GM21825 (cell line): ENCODE results near the gene SLC39A9.

Source experiments
- ATAC-seq: cut with Tn5 transposase; IDR thresholded peaks from one replicate; pipeline ENCODE4 v1.9.1; 2021; ENCODE audit warnings: mild to moderate bottlenecking, moderate library complexity; ENCODE audit not compliant: unreplicated experiment

Gene SLC39A9

GRCh38 chr14:69423279-69423678 lies 24.8 kb downstream of the SLC39A9 start:
- no peak for ATAC-seq

- ATAC-seq = no peak
Observed at GRCh38 chr14:69424149-69424923, 25.8 kb downstream of the SLC39A9 start.

GRCh38 chr14:69427596-69427995 lies 29.1 kb downstream of the SLC39A9 start:
- no peak for ATAC-seq

- ATAC-seq = no peak
Observed at GRCh38 chr14:69428289-69428998, 30.0 kb downstream of the SLC39A9 start.

- ATAC-seq = no peak
Observed at GRCh38 chr14:69429643-69430042, 31.2 kb downstream of the SLC39A9 start.

- no peak for ATAC-seq
Observed at GRCh38 chr14:69430306-69430939, 31.9 kb downstream of the SLC39A9 start.

GRCh38 chr14:69432364-69432763 lies 33.9 kb downstream of the SLC39A9 start:
- ATAC-seq = no peak

- no peak for ATAC-seq
Observed at GRCh38 chr14:69439521-69440270, 41.2 kb downstream of the SLC39A9 start.

- peak; percentile 77 for ATAC-seq
Observed at GRCh38 chr14:69441948-69442347, 43.5 kb downstream of the SLC39A9 start.

GRCh38 chr14:69443296-69443805 lies 44.9 kb downstream of the SLC39A9 start:
- no peak for ATAC-seq

GRCh38 chr14:69449216-69449615 lies 50.7 kb downstream of the SLC39A9 start:
- no peak for ATAC-seq

GRCh38 chr14:69451941-69452340 lies 53.4 kb downstream of the SLC39A9 start:
- no peak for ATAC-seq

GRCh38 chr14:69458350-69458749 lies 59.9 kb downstream of the SLC39A9 start:
- no peak for ATAC-seq

GRCh38 chr14:69459122-69459521 lies 60.6 kb downstream of the SLC39A9 start:
- no peak for ATAC-seq

- no peak for ATAC-seq
Observed at GRCh38 chr14:69460093-69460701, 61.7 kb downstream of the SLC39A9 start.

GRCh38 chr14:69464379-69464778 lies 65.9 kb downstream of the SLC39A9 start:
- no peak for ATAC-seq

GRCh38 chr14:69464829-69465228 lies 66.3 kb downstream of the SLC39A9 start:
- ATAC-seq = no peak

- no peak for ATAC-seq
Observed at GRCh38 chr14:69468949-69469348, 70.5 kb downstream of the SLC39A9 start.

- no peak for ATAC-seq
Observed at GRCh38 chr14:69471436-69471835, 72.9 kb downstream of the SLC39A9 start.

- no peak for ATAC-seq
Observed at GRCh38 chr14:69471916-69472315, 73.4 kb downstream of the SLC39A9 start.
